ENCODE measurements around the gene PSMA5.

DNA sequence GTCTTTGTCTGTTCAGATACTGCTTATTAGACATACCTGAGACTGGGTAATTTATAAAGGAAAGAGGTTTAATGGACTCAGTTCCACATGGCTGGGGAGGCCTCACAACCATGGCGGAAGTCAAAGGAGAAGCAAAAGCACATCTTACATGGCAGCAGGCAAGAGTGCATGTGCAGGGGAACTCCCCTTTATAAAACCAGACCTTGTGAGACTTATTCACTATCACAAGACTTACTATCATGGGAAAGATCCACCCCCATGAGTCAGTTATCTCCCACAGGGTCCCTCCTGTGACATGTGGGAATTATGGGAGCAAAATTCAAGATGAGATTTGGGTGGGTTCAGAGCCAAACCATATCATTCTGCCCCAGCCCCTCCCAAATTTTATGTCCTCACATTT is 7.1 kb upstream of the PSMA5 start:
- TF ChIP-seq, protein P1, sequence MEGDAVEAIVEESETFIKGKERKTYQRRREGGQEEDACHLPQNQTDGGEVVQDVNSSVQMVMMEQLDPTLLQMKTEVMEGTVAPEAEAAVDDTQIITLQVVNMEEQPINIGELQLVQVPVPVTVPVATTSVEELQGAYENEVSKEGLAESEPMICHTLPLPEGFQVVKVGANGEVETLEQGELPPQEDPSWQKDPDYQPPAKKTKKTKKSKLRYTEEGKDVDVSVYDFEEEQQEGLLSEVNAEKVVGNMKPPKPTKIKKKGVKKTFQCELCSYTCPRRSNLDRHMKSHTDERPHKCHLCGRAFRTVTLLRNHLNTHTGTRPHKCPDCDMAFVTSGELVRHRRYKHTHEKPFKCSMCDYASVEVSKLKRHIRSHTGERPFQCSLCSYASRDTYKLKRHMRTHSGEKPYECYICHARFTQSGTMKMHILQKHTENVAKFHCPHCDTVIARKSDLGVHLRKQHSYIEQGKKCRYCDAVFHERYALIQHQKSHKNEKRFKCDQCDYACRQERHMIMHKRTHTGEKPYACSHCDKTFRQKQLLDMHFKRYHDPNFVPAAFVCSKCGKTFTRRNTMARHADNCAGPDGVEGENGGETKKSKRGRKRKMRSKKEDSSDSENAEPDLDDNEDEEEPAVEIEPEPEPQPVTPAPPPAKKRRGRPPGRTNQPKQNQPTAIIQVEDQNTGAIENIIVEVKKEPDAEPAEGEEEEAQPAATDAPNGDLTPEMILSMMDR (IDR thresholded peaks at IDR 0.05): no peak
- no peak for TF ChIP-seq POLR2A (IDR thresholded peaks at IDR 0.05)

Measured in prostate gland (tissue), 2 donors.